Astrocyte of the cerebellum (primary cell): ENCODE results near the gene ITM2C.

ENCODE experiments used
- DNase-seq: peaks from one replicate; pipeline ENCODE4 v3.0.0-alpha.2; 2011; ENCODE audit warnings: low read depth
- H3K4me3 ChIP-seq: 2 replicates; pipeline ENCODE4 v1.5.1; 2011; ENCODE audit warnings: mild to moderate bottlenecking, low read depth, low read length, moderate library complexity
- CTCF ChIP-seq: IDR thresholded peaks from 2 replicates; pipeline ENCODE4 v1.5.1; 2012; ENCODE audit warnings: low read length, low read depth, moderate library complexity, mild to moderate bottlenecking; ENCODE audit errors: missing control alignments
- in situ Hi-C: cut with HindIII; loops from 2 replicates; pipeline ENCODE4 v1.10.0; 2017; ENCODE audit warnings: low sequenced_read_pairs

The ITM2C gene

GRCh38 chr2:230823264-230823964, 41.3 kb upstream of the ITM2C start:
- no peak for DNase-seq
- no peak overlapping the region for H3K4me3 ChIP-seq
- TF ChIP-seq CTCF: no peak
- in situ Hi-C loops: no loop called here

DNA sequence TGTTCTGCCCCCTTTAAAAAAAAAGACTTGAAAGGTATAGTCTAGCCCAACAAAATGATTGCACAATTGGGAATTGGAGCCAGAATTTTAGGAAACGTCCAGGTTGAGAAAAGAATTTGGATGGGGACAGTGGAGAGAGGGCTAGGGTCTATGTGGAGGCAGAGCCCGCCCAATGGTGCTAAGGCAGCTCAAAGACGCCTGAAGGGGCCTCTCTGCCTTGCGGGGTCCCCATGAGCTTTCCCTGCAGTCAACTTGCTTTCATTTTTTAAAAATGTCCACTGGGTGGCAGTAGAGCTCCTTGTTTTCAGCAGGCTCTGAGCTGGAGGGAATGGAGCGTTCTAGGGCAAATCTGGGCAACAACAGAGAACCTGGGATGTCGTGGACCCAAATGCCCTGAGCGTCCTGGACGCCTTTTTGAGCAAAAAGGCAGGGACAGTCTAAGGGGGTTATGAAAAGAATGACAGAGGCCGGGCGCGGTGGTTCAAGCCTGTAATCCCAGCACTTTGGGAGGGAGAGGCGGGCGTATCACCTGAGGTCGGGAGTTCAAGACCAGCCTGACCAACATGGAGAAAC, 40.2 kb upstream of the ITM2C start:
- TF ChIP-seq CTCF: peak; percentile 61
- DNase-seq: peak; percentile 78
- in situ Hi-C loops: no loop called here
- peak overlapping the region; percentile 5 for H3K4me3 ChIP-seq

DNA sequence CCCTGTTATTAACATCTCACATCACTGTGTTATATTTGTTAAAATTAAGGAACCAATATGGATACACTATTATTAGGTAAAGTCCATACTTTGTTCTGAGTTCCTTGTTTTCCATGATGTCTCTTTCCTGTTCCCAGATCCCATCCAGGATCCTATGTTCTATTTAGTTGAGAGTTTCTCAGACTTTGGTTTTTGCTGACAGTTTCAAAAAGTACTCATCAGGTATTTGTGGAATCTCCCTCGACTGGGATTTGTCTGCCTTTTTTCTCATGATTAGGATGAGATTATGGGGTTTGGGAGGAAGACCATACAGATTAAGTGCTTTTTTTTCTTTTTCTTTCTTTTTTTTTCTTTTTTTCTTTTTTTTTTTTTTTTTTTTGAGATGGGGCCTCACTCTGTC, 39.4 kb upstream of the ITM2C start:
- DNase-seq: no peak
- in situ Hi-C loops: no loop called here
- no peak for TF ChIP-seq CTCF
- H3K4me3 ChIP-seq: no peak overlapping the region

DNA sequence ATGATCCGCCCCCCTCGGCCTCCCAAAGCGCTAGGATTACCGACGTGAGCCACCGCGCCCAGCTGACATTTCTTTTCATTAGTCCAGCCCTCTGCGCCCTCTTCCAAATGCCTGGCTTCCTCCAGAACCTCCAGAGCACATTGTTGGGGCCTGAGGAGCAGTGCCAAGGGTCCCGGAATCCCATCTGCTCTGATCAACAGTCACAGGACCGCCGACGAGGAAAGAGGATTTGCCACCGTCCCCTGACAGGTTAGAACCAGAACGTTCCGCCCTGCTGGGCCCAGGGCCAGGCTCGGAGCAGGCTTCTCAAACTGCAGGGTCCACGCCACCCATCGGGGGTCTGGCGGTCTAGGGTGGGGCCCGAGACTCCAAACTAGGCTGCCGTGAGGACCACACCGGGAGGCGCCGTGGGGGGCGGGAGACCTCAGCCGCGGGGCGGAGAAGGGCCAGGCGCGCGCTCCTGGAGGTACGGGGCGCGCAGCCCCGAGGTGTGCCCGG, 36.9 kb upstream of the ITM2C start:
- DNase-seq: no peak
- H3K4me3 ChIP-seq: peak overlapping the region; percentile 25
- in situ Hi-C loops: no loop called here
- no peak for TF ChIP-seq CTCF

DNA sequence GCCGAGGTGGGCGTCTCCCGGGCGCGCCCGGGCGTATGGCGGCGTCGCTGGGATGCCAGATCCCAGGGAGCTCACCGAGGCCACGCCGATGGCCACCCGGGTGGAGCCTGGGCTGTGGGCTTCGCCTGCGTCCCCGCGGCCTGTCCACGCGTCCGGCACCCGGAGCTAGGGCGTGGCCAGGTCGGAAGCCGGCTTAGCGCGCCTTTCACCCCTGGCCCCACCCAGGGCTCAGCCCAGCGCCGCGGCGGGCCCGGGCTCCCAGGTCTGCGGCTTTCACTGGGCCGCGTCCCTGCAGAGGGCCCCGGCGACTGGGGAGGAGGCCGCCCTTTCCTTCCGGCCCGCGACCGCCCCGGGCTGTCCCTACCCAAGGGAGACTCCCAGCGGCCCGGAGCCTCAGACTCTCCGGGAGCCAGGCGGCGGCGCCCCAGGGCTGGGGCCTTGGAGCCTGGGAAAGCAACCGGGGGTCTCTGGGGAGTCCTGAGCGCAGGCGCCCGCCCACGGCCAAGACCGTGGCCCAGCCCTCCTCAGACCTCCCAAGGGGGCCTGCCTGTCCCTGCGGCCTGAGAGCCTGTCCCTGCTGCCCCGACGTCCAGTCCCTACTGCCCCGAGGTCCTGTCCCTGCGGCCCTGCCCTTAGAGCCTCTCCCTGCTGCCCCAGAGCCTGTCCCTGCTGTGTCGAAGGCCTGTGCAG, 36.3 kb upstream of the ITM2C start:
- no peak for DNase-seq
- in situ Hi-C loops: no loop called here
- H3K4me3 ChIP-seq: peak overlapping the region; percentile 25
- TF ChIP-seq CTCF: no peak

GRCh38 chr2:230829293-230829692, 35.4 kb upstream of the ITM2C start:
- in situ Hi-C loops: no loop called here
- no peak for DNase-seq
- no peak overlapping the region for H3K4me3 ChIP-seq
- TF ChIP-seq CTCF: no peak
